Ascending aorta (tissue), 2 donors: Measurements from ENCODE around the gene PAFAH1B2. TPM values are rescaled to one million over a fixed set of nuclear protein-coding genes. Genes with fewer than 3 reads are reported as not detected.
A peak's percentile ranks its signal among the peaks of the same experiment; 100 is the strongest.

Experiments
- DNase-seq, 2 donors: peaks; one replicate each; pipeline ENCODE4 v3.0.0-alpha.2; 2019; ENCODE audit warnings: low spot score in 2 of 2
- H3K27ac ChIP-seq, 2 donors: fragments of 200-600 bp; sonication (generic); one replicate each; pipeline ENCODE4 v1.5.1; 2016 to 2017; ENCODE audit warnings: mild to moderate bottlenecking in 1 of 2
- H3K27me3 ChIP-seq: fragments of 200-600 bp; sonication (generic); one replicate; pipeline ENCODE4 v1.5.1; 2017
- H3K36me3 ChIP-seq, 2 donors: fragments of 200-600 bp; sonication (generic); one replicate each; pipeline ENCODE4 v1.5.1; 2016
- H3K4me1 ChIP-seq, 2 donors: fragments of 200-600 bp; sonication (generic); one replicate each; pipeline ENCODE4 v1.5.1; 2016 to 2017; ENCODE audit warnings: mild to moderate bottlenecking in 1 of 2
- H3K4me3 ChIP-seq, 2 donors: fragments of 200-600 bp; sonication (generic); one replicate each; pipeline ENCODE4 v1.5.1; 2016 to 2017; ENCODE audit warnings: mild to moderate bottlenecking in 1 of 2
- H3K9me3 ChIP-seq, 2 donors: fragments of 200-600 bp; sonication (generic); one replicate each; pipeline ENCODE4 v1.5.1; 2016
- intact Hi-C: fragments of 100-400 bp; cut with DNase I; formaldehyde crosslinking; loops from one replicate; pipeline ENCODE4 v1.15.1; 2023
- total RNA-seq: library from RNA; depleted of rRNA; stranded (reverse); fragments of >200 nt; gene quantifications from one replicate; pipeline ENCODE4 v1.1.0, GENCODE V29; 2016
- TF ChIP-seq, protein P1 (sequence below), 3 experiments: fragments of 200-600 bp in 2 of 3; fragments of 450-650 bp in 1 of 3; sonication (generic) in 2 of 3; IDR thresholded peaks; one replicate each; pipeline ENCODE4 v1.5.1; 2016 to 2019; ENCODE audit warnings: antibody characterized with exemption in 3 of 3, mild to moderate bottlenecking in 1 of 3, moderate library complexity in 1 of 3

The PAFAH1B2 gene
- total RNA-seq, 1 donor from 2014 or later, result 60.7 TPM

- no peak for DNase-seq
- no peaks in the 10 kb centered on the region for H3K9me3 ChIP-seq
- TF ChIP-seq, protein P1, sequence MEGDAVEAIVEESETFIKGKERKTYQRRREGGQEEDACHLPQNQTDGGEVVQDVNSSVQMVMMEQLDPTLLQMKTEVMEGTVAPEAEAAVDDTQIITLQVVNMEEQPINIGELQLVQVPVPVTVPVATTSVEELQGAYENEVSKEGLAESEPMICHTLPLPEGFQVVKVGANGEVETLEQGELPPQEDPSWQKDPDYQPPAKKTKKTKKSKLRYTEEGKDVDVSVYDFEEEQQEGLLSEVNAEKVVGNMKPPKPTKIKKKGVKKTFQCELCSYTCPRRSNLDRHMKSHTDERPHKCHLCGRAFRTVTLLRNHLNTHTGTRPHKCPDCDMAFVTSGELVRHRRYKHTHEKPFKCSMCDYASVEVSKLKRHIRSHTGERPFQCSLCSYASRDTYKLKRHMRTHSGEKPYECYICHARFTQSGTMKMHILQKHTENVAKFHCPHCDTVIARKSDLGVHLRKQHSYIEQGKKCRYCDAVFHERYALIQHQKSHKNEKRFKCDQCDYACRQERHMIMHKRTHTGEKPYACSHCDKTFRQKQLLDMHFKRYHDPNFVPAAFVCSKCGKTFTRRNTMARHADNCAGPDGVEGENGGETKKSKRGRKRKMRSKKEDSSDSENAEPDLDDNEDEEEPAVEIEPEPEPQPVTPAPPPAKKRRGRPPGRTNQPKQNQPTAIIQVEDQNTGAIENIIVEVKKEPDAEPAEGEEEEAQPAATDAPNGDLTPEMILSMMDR (IDR thresholded peaks at IDR 0.05), result no peak
- peak overlapping the region; percentile 92 to 98 for H3K4me3 ChIP-seq
- peaks cover 3 to 18% of the 10 kb centered on the region in 2 donors for H3K4me1 ChIP-seq
- intact Hi-C loops, result loop anchor here (5.0 kb wide), 1 partner anchor 181 kb away; the partner anchor contains the start of gene CEP164
- H3K27ac ChIP-seq, result peak overlapping the region; percentile 27 to 95
- H3K27me3 ChIP-seq, result no peaks in the 10 kb centered on the region
- peaks cover 6 to 18% of the 10 kb centered on the region in 2 donors for H3K36me3 ChIP-seq
Measured at GRCh38 chr11:117146521-117146920, 2.4 kb downstream of the PAFAH1B2 start.

- intact Hi-C loops, result no loop called here
- Histone ChIP-seq H3K4me3 (no peak overlapping the region), H3K27me3 (no peaks in the 10 kb centered on the region), H3K36me3 (peaks cover 13 to 34% of the 10 kb centered on the region in 2 donors), H3K27ac (no peak overlapping the region), H3K9me3 (no peaks in the 10 kb centered on the region), H3K4me1 (peaks cover 0 to 15% of the 10 kb centered on the region in 2 donors)
- no peak for DNase-seq
- TF ChIP-seq, protein P1 (IDR thresholded peaks at IDR 0.05), result no peak
Measured at GRCh38 chr11:117152066-117152465, 8.0 kb downstream of the PAFAH1B2 start.

DNA sequence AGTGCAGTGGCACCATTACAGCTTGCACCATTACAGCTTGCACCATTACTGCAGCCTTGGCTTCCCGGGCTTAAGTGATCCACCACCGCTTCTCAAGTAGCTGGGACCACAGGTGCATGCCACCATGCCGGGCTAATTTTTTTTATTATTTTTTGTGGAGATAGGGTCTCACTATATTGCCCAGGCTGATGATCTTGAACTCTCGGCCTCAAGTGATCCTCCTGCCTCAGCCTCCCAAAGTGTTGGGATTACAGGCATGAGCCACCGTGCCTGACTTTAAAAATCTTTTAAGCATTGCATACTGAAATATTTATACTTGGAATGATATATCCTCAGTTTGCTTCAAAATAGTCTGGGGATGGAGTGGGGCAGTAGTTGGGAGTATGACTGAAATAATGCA is 10.4 kb downstream of the PAFAH1B2 start:
- DNase-seq, result no peak
- H3K4me1 ChIP-seq, result peaks cover 0 to 7% of the 10 kb centered on the region in 2 donors
- no peaks in the 10 kb centered on the region for H3K27me3 ChIP-seq
- TF ChIP-seq, protein P1 (IDR thresholded peaks at IDR 0.05), result no peak
- H3K36me3 ChIP-seq, result peaks cover 14 to 33% of the 10 kb centered on the region in 2 donors
- intact Hi-C loops, result no loop called here
- H3K4me3 ChIP-seq, result no peak overlapping the region
- H3K9me3 ChIP-seq, result no peaks in the 10 kb centered on the region
- H3K27ac ChIP-seq, result no peak overlapping the region

- TF ChIP-seq, protein P1 (IDR thresholded peaks at IDR 0.05), result no peak
- Histone ChIP-seq H3K4me3 (no peak overlapping the region), H3K27ac (no peak overlapping the region), H3K4me1 (peaks cover 0 to 4% of the 10 kb centered on the region in 2 donors), H3K36me3 (peaks cover 35 to 57% of the 10 kb centered on the region in 2 donors), H3K27me3 (no peaks in the 10 kb centered on the region), H3K9me3 (no peaks in the 10 kb centered on the region)
- intact Hi-C loops, result no loop called here
- no peak for DNase-seq
Measured at GRCh38 chr11:117157507-117157906, 13.4 kb downstream of the PAFAH1B2 start.

DNA sequence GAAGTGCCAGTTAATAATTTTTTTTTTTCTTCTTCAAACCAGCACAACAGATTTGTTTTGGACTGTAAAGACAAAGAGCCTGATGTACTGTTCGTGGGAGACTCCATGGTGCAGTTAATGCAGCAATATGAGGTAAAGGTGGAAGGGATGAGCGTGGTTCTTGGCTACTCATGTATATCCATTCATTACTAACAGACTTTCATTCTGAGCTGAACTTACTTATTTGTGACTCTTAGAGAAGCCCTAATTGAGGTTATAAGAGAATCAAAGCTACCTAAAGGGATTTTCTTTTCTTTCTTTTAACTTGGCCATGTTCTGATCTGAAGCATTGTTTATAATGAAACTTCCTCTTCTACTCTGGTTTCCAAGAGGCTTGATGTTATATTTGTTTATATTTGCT is 15.8 kb downstream of the PAFAH1B2 start:
- Histone ChIP-seq H3K4me1 (peaks cover 0 to 4% of the 10 kb centered on the region in 2 donors), H3K9me3 (no peaks in the 10 kb centered on the region), H3K4me3 (no peak overlapping the region), H3K27me3 (no peaks in the 10 kb centered on the region), H3K36me3 (peaks cover 56 to 69% of the 10 kb centered on the region in 2 donors), H3K27ac (no peak overlapping the region)
- intact Hi-C loops, result no loop called here
- TF ChIP-seq, protein P1 (IDR thresholded peaks at IDR 0.05), result no peak
- DNase-seq, result no peak

- no peak for DNase-seq
- no peaks in the 10 kb centered on the region for H3K27me3 ChIP-seq
- TF ChIP-seq, protein P1 (IDR thresholded peaks at IDR 0.05), result no peak
- no peak overlapping the region for H3K4me3 ChIP-seq
- H3K4me1 ChIP-seq, result peaks cover 0 to 4% of the 10 kb centered on the region in 2 donors
- intact Hi-C loops, result no loop called here
- H3K36me3 ChIP-seq, result peaks cover 58 to 72% of the 10 kb centered on the region in 2 donors
- H3K9me3 ChIP-seq, result no peaks in the 10 kb centered on the region
- H3K27ac ChIP-seq, result no peak overlapping the region
Measured at GRCh38 chr11:117160826-117161225, 16.7 kb downstream of the PAFAH1B2 start.
